Hypothalamus (tissue), 51 donors: Measurements from ENCODE around the gene RAB6C.
A peak's percentile ranks its signal among the peaks of the same experiment; 100 is the strongest.
"Not testable (repeated sequence)": the region's sequence is repeated elsewhere in the genome, so short reads cannot be mapped to it uniquely, and the experiment has no call there.

Experiments
- DNase-seq, 51 donors: peaks; one replicate each; lab custom pipeline; 2025; lab: John Stamatoyannopoulos, UW

Gene RAB6C

DNA sequence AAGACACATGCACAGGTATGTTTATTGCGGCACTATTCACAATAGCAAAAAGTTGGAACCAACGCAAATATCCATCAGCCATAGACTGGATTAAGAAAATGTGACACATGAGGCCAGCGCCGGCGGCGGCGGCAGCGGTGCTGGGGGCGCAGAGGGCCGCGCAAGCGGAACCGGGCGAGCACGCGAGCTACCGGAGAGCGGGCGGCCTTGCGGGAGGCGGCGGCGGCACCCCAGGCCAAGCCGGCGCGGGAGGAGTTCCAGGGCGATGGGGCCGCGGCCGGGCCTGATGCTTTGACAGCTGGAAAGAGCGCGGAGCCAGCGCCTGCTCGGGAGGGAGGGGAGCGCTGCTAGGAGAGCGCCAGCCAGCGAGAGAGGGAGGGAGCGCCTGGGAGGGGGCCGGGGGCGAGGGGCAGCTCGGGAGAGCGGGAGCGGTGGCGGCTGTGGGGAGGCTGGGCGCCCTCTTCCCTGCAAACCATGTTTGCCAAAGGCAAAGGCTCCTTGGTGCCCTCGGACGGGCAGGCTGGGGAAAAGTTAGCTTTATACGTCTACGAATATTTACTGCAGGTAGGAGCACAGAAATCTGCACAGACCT is 13.0 kb downstream of the RAB6C start:
- DNase-seq = not testable (repeated sequence)

GRCh38 chr2:129993151-129993550 is 13.7 kb downstream of the RAB6C start:
- DNase-seq = not testable (repeated sequence)

GRCh38 chr2:129996657-129997237 is 17.3 kb downstream of the RAB6C start:
- not testable (repeated sequence) for DNase-seq

DNA sequence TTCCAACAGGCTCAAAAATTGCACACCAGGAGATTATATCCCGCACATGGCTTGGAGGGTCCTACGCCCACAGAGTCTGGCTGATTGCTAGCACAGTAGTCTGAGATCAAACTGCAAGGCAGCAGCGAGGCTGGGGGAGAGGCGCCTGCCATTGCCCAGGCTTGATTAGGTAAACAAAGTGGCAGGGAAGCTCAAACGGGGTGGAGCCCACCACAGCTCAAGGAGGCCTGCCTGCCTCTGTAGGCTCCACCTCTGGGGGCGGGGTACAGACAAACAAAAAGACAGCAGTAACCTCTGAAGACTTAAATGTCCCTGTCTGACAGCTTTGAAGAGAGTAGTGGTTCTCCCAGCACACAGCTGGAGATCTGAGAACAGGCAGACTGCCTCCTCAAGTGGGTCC is 19.3 kb downstream of the RAB6C start:
- DNase-seq = not testable (repeated sequence)

- DNase-seq = peak in 3 of 51 donors; percentile 11 to 37 (median 21)
Measured at GRCh38 chr2:130005862-130006261, 26.4 kb downstream of the RAB6C start.

DNA sequence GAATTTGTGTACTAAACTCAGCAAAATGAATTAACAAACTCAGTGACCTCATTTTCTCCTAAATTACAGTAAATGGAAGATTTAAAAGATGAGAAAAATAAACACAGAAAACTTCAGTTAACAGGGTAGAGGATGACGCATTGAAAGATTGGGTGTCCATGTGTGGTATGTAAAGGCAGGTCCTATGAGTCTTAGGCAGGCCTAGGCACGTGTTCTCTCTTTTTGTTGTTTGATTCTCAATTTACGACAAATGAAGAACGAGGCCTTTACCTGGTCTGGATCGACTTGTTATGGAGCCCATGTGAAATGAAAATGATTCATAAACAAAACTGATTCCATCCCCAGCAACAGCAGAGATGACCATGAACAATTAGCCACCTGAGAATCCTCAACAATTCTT is 37.2 kb downstream of the RAB6C start:
- DNase-seq = not testable (repeated sequence)

- DNase-seq = no peak
Measured at GRCh38 chr2:130019402-130019801, 39.9 kb downstream of the RAB6C start.

DNA sequence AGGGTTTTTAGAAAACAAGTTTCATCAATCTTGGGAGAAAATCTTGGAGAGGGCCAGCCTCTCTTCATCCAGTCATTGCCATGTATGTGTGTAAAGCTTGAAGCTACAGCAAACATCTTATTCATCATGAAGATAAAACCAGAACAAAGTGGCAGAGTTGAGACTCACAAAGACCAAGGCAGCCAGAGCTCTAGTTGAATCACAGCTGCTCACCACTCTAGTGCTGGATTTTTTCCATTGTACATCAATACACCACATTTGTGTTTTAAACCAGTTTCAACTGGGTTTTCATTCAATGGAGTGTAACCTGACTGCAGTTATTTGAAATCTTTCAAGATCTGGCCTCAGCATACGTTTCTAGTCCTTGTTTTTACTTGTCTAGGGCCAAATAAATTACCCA is 40.6 kb downstream of the RAB6C start:
- not testable (repeated sequence) for DNase-seq

GRCh38 chr2:130025931-130026330 is 46.5 kb downstream of the RAB6C start:
- not testable (repeated sequence) for DNase-seq
